ENCODE results near the gene ATF6B. TPM values are rescaled to one million over a fixed set of nuclear protein-coding genes. Genes with fewer than 3 reads are reported as not detected.
A peak's percentile ranks its signal among the peaks of the same experiment; 100 is the strongest.

The ATF6B gene
- total RNA-seq, 3 donors from 2014 or later = 37.0 to 44.8 (median 43.6) TPM

DNA sequence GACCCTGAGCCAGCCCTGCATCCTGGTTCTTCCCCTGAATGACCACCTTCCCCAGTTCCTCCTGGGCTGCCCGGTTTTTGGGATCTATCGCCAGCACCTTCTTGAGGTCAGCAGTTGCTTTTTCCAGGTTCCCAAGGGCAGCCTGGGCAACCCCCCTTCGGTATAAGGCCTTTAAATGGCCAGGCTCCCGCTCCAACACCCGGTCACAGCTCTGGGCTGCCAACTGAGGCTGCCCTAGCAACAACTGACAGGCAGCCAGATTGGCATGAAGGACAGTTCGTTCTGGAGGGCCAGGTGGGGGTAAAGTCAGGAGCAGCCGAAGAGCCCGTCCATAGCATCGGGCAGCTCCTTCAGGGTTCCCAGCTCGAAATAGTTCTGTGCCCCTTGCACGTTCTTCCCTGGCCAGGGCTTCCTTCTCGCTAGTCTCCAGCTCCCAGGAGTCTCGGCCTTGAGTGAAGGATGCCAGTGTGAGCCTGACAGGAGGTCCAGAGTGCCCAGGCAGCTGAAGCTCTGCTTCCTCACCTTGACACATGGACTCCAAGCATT, 778 bp upstream of the ATF6B start:
- intact Hi-C loops (cut with DNase I; ENCODE audit: low total_unique reads) = no loop called here
- H3K36me3 ChIP-seq = peaks cover 6% of the 10 kb centered on the region
- TF ChIP-seq POLR2AphosphoS5 (IDR thresholded peaks at IDR 0.05) (no peak), POLR2A (IDR thresholded peaks at IDR 0.05) (no peak)
- TF ChIP-seq, protein P1, sequence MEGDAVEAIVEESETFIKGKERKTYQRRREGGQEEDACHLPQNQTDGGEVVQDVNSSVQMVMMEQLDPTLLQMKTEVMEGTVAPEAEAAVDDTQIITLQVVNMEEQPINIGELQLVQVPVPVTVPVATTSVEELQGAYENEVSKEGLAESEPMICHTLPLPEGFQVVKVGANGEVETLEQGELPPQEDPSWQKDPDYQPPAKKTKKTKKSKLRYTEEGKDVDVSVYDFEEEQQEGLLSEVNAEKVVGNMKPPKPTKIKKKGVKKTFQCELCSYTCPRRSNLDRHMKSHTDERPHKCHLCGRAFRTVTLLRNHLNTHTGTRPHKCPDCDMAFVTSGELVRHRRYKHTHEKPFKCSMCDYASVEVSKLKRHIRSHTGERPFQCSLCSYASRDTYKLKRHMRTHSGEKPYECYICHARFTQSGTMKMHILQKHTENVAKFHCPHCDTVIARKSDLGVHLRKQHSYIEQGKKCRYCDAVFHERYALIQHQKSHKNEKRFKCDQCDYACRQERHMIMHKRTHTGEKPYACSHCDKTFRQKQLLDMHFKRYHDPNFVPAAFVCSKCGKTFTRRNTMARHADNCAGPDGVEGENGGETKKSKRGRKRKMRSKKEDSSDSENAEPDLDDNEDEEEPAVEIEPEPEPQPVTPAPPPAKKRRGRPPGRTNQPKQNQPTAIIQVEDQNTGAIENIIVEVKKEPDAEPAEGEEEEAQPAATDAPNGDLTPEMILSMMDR (IDR thresholded peaks at IDR 0.05) = no peak
- peak overlapping the region; percentile 93 for H3K27ac ChIP-seq
- H3K27me3 ChIP-seq = no peaks in the 10 kb centered on the region
- H3K4me1 ChIP-seq = peaks cover 7 to 21% of the 10 kb centered on the region in 2 donors
- peak overlapping the region; percentile 61 to 95 (median 90) for H3K4me3 ChIP-seq
- no peaks in the 10 kb centered on the region for H3K9me3 ChIP-seq
- DNase-seq (ENCODE audit: low spot score in 2 of 2) = no peak

GRCh38 chr6:32127409-32127716, 683 bp downstream of the ATF6B start:
- Histone ChIP-seq H3K4me3 (peak overlapping the region; percentile 90 to 95 (median 91)), H3K27ac (peak overlapping the region; percentile 88 to 93), H3K9me3 (no peaks in the 10 kb centered on the region), H3K4me1 (peaks cover 7 to 21% of the 10 kb centered on the region in 2 donors), H3K36me3 (peaks cover 6% of the 10 kb centered on the region), H3K27me3 (no peaks in the 10 kb centered on the region)
- TF ChIP-seq POLR2AphosphoS5 (IDR thresholded peaks at IDR 0.05) = no peak
- TF ChIP-seq POLR2A (IDR thresholded peaks at IDR 0.05) = no peak
- TF ChIP-seq, protein P1 (IDR thresholded peaks at IDR 0.05) = no peak
- DNase-seq (ENCODE audit: low spot score in 2 of 2) = no peak
- intact Hi-C loops (cut with DNase I; ENCODE audit: low total_unique reads) = no loop called here

DNA sequence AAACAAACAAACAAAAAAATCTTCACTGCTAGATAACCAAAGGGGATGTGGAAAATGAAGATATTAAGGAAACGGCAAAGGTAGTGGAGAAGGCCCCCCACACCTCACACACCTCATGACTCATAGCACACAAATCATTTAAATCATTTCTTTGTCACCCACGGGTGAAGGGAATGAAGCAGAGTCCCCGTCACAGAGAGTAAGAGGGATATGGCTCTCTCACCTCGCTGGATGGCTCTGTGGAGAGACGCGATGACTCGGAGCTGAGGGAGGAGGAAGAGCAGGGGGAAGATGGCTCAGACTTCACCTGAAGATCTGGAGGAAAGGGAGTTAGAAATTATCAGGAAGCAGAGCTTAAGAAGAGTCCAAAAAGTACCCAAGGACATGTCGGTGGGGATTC, 1.2 kb downstream of the ATF6B start:
- peak overlapping the region; percentile 90 to 95 (median 91) for H3K4me3 ChIP-seq
- no peak overlapping the region for H3K27ac ChIP-seq
- intact Hi-C loops (cut with DNase I; ENCODE audit: low total_unique reads) = no loop called here
- peaks cover 7 to 21% of the 10 kb centered on the region in 2 donors for H3K4me1 ChIP-seq
- no peak for DNase-seq (ENCODE audit: low spot score in 2 of 2)
- no peak for TF ChIP-seq POLR2AphosphoS5 (IDR thresholded peaks at IDR 0.05)
- TF ChIP-seq, protein P1 (IDR thresholded peaks at IDR 0.05) = no peak
- TF ChIP-seq POLR2A (IDR thresholded peaks at IDR 0.05) = no peak
- H3K27me3 ChIP-seq = no peaks in the 10 kb centered on the region
- H3K36me3 ChIP-seq = peaks cover 6% of the 10 kb centered on the region
- H3K9me3 ChIP-seq = no peaks in the 10 kb centered on the region

DNA sequence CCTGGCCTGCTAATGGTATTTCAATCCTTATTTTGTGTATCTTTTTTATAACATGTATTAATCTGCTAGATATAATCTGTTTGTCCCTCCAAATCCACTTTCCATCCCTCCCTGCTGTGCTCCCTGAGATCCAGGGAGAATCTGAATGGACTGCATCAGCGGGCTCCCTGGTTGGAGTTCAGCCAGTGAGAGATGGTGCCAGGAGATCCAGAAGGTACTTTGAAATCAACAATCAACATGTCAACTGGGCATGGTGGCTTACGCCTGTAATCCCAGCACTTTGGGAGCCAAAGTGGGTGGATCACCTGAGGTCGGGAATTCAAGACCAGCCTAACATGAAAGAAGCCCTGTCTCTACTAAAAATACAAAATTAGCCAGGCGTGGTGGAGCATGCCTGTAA, 4.4 kb downstream of the ATF6B start:
- H3K4me1 ChIP-seq = peaks cover 6 to 17% of the 10 kb centered on the region in 2 donors
- H3K4me3 ChIP-seq = no peak overlapping the region
- intact Hi-C loops (cut with DNase I; ENCODE audit: low total_unique reads) = loop anchor here (1.0 kb wide), 1 partner anchor 47 kb away; no protein-coding TSS in a partner anchor
- no peaks in the 10 kb centered on the region for H3K9me3 ChIP-seq
- H3K27me3 ChIP-seq = no peaks in the 10 kb centered on the region
- TF ChIP-seq, protein P1 (IDR thresholded peaks at IDR 0.05) = no peak
- TF ChIP-seq POLR2AphosphoS5 (IDR thresholded peaks at IDR 0.05) = no peak
- TF ChIP-seq POLR2A (IDR thresholded peaks at IDR 0.05) = no peak
- no peak for DNase-seq (ENCODE audit: low spot score in 2 of 2)
- peaks cover 13% of the 10 kb centered on the region for H3K36me3 ChIP-seq
- no peak overlapping the region for H3K27ac ChIP-seq

DNA sequence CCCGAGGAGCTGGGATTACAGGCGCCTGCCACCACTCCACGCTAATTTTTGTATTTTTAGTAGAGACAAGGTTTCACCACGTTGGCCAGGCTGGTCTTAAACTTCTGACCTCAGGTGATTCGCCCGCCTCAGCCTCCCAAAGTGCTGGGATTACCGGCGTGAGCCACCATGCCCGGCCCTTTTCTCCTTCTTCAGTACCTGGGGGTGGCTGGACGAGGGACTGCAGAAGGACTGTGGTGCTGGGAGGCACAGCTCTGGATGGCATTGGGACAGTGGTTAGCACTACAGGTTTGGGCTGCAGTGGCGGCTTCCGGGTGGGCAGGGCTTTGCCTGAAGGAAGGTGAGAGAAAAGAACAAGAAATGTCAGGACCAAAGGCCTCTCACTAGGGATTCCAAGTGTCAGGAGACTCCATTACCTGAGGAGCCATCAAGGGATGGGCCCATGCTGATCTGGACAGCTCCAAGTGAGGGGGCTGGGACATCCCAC, 7.4 kb downstream of the ATF6B start:
- H3K36me3 ChIP-seq = peaks cover 14% of the 10 kb centered on the region
- no peaks in the 10 kb centered on the region for H3K27me3 ChIP-seq
- H3K4me1 ChIP-seq = peaks cover 0 to 4% of the 10 kb centered on the region in 2 donors
- DNase-seq (ENCODE audit: low spot score in 2 of 2) = no peak
- H3K9me3 ChIP-seq = no peaks in the 10 kb centered on the region
- H3K4me3 ChIP-seq = no peak overlapping the region
- no peak overlapping the region for H3K27ac ChIP-seq
- intact Hi-C loops (cut with DNase I; ENCODE audit: low total_unique reads) = no loop called here
- no peak for TF ChIP-seq POLR2AphosphoS5 (IDR thresholded peaks at IDR 0.05)
- no peak for TF ChIP-seq POLR2A (IDR thresholded peaks at IDR 0.05)
- TF ChIP-seq, protein P1 (IDR thresholded peaks at IDR 0.05) = no peak

All from breast epithelium (tissue), 4 donors.